Measurements from ENCODE around the gene FSTL4.
A peak's percentile ranks its signal among the peaks of the same experiment; 100 is the strongest.

FSTL4 gene

GRCh38 chr5:133612249-133612860 is at the start of gene FSTL4:
FSTL4 (minus strand) TSS chr5:133612541.
- Mint-ChIP-seq H3K27me3 (peaks cover 57% of the 10 kb centered on the region), H3K27ac (no peak within 1 kb of the TSS), H3K4me1 (peaks cover 17% of the 10 kb centered on the region), H3K9me3 (no peaks in the 10 kb centered on the region), H3K36me3 (peaks cover 4% of the 10 kb centered on the region), H3K4me3 (peak within 1 kb of the TSS; percentile 89)

- Mint-ChIP-seq H3K36me3 (no peaks in the 10 kb centered on the region), H3K27ac (no peak overlapping the region), H3K9me3 (no peaks in the 10 kb centered on the region), H3K4me3 (no peak overlapping the region), H3K27me3 (peaks cover 1% of the 10 kb centered on the region), H3K4me1 (no peaks in the 10 kb centered on the region)
Observed at GRCh38 chr5:133661389-133661788, 49.0 kb upstream of the FSTL4 start.

GRCh38 chr5:133658327-133658726 is 46.0 kb upstream of the FSTL4 start:
- Mint-ChIP-seq H3K4me1 (no peaks in the 10 kb centered on the region), H3K4me3 (no peak overlapping the region), H3K27ac (no peak overlapping the region), H3K27me3 (no peaks in the 10 kb centered on the region), H3K9me3 (no peaks in the 10 kb centered on the region), H3K36me3 (no peaks in the 10 kb centered on the region)

GRCh38 chr5:133657036-133657435 is 44.7 kb upstream of the FSTL4 start:
- Mint-ChIP-seq H3K4me3 (no peak overlapping the region), H3K4me1 (no peaks in the 10 kb centered on the region), H3K36me3 (no peaks in the 10 kb centered on the region), H3K27me3 (peaks cover 2% of the 10 kb centered on the region), H3K27ac (no peak overlapping the region), H3K9me3 (no peaks in the 10 kb centered on the region)

- no peaks in the 10 kb centered on the region for H3K4me1 Mint-ChIP-seq
- H3K9me3 Mint-ChIP-seq, result no peaks in the 10 kb centered on the region
- H3K36me3 Mint-ChIP-seq, result no peaks in the 10 kb centered on the region
- no peak overlapping the region for H3K4me3 Mint-ChIP-seq
- peaks cover 2% of the 10 kb centered on the region for H3K27me3 Mint-ChIP-seq
- no peak overlapping the region for H3K27ac Mint-ChIP-seq
Observed at GRCh38 chr5:133655966-133656365, 43.6 kb upstream of the FSTL4 start.

- H3K27me3 Mint-ChIP-seq, result peaks cover 6% of the 10 kb centered on the region
- no peak overlapping the region for H3K27ac Mint-ChIP-seq
- H3K36me3 Mint-ChIP-seq, result no peaks in the 10 kb centered on the region
- no peaks in the 10 kb centered on the region for H3K4me1 Mint-ChIP-seq
- H3K9me3 Mint-ChIP-seq, result peaks cover 3% of the 10 kb centered on the region
- no peak overlapping the region for H3K4me3 Mint-ChIP-seq
Observed at GRCh38 chr5:133653760-133654049, 41.4 kb upstream of the FSTL4 start.

GRCh38 chr5:133652951-133653759 is 40.8 kb upstream of the FSTL4 start:
- H3K27ac Mint-ChIP-seq, result no peak overlapping the region
- no peaks in the 10 kb centered on the region for H3K36me3 Mint-ChIP-seq
- H3K4me3 Mint-ChIP-seq, result no peak overlapping the region
- peaks cover 6% of the 10 kb centered on the region for H3K27me3 Mint-ChIP-seq
- no peaks in the 10 kb centered on the region for H3K4me1 Mint-ChIP-seq
- peaks cover 3% of the 10 kb centered on the region for H3K9me3 Mint-ChIP-seq

- no peaks in the 10 kb centered on the region for H3K4me1 Mint-ChIP-seq
- peaks cover 19% of the 10 kb centered on the region for H3K27me3 Mint-ChIP-seq
- H3K4me3 Mint-ChIP-seq, result no peak overlapping the region
- no peak overlapping the region for H3K27ac Mint-ChIP-seq
- no peaks in the 10 kb centered on the region for H3K9me3 Mint-ChIP-seq
- H3K36me3 Mint-ChIP-seq, result no peaks in the 10 kb centered on the region
Observed at GRCh38 chr5:133644000-133644865, 31.9 kb upstream of the FSTL4 start.

- peaks cover 2% of the 10 kb centered on the region for H3K36me3 Mint-ChIP-seq
Observed at GRCh38 chr5:133643365-133643764, 31.0 kb upstream of the FSTL4 start.

GRCh38 chr5:133642153-133642722 is 29.9 kb upstream of the FSTL4 start:
- H3K27ac Mint-ChIP-seq, result no peak overlapping the region
- H3K9me3 Mint-ChIP-seq, result no peaks in the 10 kb centered on the region
- no peaks in the 10 kb centered on the region for H3K4me1 Mint-ChIP-seq
- peaks cover 2% of the 10 kb centered on the region for H3K36me3 Mint-ChIP-seq
- H3K4me3 Mint-ChIP-seq, result no peak overlapping the region
- H3K27me3 Mint-ChIP-seq, result peaks cover 29% of the 10 kb centered on the region

More at GRCh38 chr5:133643365-133643764, 31.0 kb upstream of the FSTL4 start:
- H3K27me3 Mint-ChIP-seq, result peaks cover 24% of the 10 kb centered on the region
- no peak overlapping the region for H3K27ac Mint-ChIP-seq
- H3K4me1 Mint-ChIP-seq, result no peaks in the 10 kb centered on the region
- no peaks in the 10 kb centered on the region for H3K9me3 Mint-ChIP-seq
- H3K4me3 Mint-ChIP-seq, result no peak overlapping the region

- Mint-ChIP-seq H3K36me3 (peaks cover 2% of the 10 kb centered on the region), H3K27ac (no peak overlapping the region), H3K4me3 (no peak overlapping the region), H3K27me3 (peaks cover 29% of the 10 kb centered on the region), H3K9me3 (no peaks in the 10 kb centered on the region), H3K4me1 (no peaks in the 10 kb centered on the region)
Observed at GRCh38 chr5:133641683-133642082, 29.3 kb upstream of the FSTL4 start.

GRCh38 chr5:133639850-133640528 is 27.6 kb upstream of the FSTL4 start:
- Mint-ChIP-seq H3K4me1 (no peaks in the 10 kb centered on the region), H3K27ac (no peak overlapping the region), H3K9me3 (no peaks in the 10 kb centered on the region), H3K27me3 (peaks cover 24% of the 10 kb centered on the region), H3K4me3 (no peak overlapping the region), H3K36me3 (peaks cover 2% of the 10 kb centered on the region)

- Mint-ChIP-seq H3K27ac (no peak overlapping the region), H3K4me1 (no peaks in the 10 kb centered on the region), H3K36me3 (peaks cover 3% of the 10 kb centered on the region), H3K27me3 (peaks cover 20% of the 10 kb centered on the region), H3K9me3 (peaks cover 4% of the 10 kb centered on the region), H3K4me3 (no peak overlapping the region)
Observed at GRCh38 chr5:133638436-133638835, 26.1 kb upstream of the FSTL4 start.

- H3K36me3 Mint-ChIP-seq, result peaks cover 5% of the 10 kb centered on the region
- H3K4me3 Mint-ChIP-seq, result no peak overlapping the region
Observed at GRCh38 chr5:133637206-133637605, 24.9 kb upstream of the FSTL4 start.

GRCh38 chr5:133635051-133635450 is 22.7 kb upstream of the FSTL4 start:
- Mint-ChIP-seq H3K4me1 (no peaks in the 10 kb centered on the region), H3K27ac (no peak overlapping the region), H3K36me3 (peaks cover 5% of the 10 kb centered on the region), H3K9me3 (peaks cover 13% of the 10 kb centered on the region), H3K4me3 (no peak overlapping the region), H3K27me3 (peaks cover 26% of the 10 kb centered on the region)

More at GRCh38 chr5:133637206-133637605, 24.9 kb upstream of the FSTL4 start:
- Mint-ChIP-seq H3K27ac (no peak overlapping the region), H3K27me3 (peaks cover 22% of the 10 kb centered on the region), H3K9me3 (peaks cover 13% of the 10 kb centered on the region), H3K4me1 (no peaks in the 10 kb centered on the region)
